ENCODE data around the gene MYO18A. TPM values are rescaled to one million over a fixed set of nuclear protein-coding genes. Genes with fewer than 3 reads are reported as not detected.

MYO18A gene
- total RNA-seq, 1 donor from 2014 or later: 11.6 TPM

DNA sequence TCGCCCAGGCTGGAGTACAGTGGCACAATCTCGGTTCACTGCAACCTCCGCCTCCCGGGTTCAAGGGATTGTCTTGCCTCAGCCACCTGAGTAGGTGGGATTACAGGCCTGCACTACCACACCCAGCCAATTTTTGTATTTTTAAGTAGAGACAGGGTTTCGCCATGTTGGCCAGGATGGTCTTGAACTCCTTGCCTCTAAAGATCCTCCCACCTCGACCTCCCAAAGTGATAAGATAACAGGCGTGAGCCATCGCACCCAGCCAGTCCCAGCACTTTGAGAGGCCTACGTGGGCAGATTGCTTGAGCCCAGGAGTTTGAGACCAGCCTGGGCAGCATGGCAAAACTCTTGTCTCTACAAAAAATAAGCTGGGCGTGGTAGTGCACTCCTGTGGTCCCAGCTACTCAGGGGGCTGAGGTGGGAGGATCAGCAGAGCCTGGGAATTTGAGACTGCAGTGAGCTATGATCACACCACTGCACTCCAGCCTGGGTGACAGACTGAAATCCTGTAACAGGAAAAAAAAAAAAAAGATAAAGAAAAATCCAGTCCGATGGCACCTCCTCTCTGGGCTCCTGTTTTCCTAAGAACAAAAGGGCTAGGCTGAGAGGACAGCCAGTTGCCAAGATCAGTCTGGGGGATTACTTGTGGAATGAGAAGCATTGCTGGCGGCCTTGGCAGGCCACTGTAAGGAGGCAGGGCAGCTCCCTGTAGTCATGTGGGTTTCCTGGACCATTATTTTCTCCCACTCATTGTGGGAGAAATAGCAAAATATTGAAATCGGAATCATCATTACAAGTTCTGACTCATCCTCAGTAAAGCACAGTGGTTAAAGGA lies 140.2 kb downstream of the MYO18A start:
- peaks cover 11% of the 10 kb centered on the region for H3K9me3 Mint-ChIP-seq
- Histone ChIP-seq H3K4me1 (peaks cover 59% of the 10 kb centered on the region), H3K27ac (no peak overlapping the region), H3K79me2 (ENCODE audit: low read depth) (no peaks in the 10 kb centered on the region), H2AFZ (replicated peaks) (no peak overlapping the region), H3F3A (ENCODE audit: low read depth) (peaks cover 78% of the 10 kb centered on the region), H3K9me3 (ENCODE audit: low read depth) (no peaks in the 10 kb centered on the region), H3K27me3 (no peaks in the 10 kb centered on the region), H3K9ac (no peak overlapping the region), H3K4me2 (peak overlapping the region; percentile 34), H4K20me1 (ENCODE audit: low read depth) (no peaks in the 10 kb centered on the region), H3K36me3 (no peaks in the 10 kb centered on the region), H3K4me3 (no peak overlapping the region)
- peaks cover 49% of the 10 kb centered on the region for H3K4me1 Mint-ChIP-seq
- peaks cover 32% of the 10 kb centered on the region for H3K27me3 Mint-ChIP-seq (ENCODE audit: insufficient read depth, low read depth)
- H3K36me3 Mint-ChIP-seq: peaks cover 3% of the 10 kb centered on the region
- H3K27ac Mint-ChIP-seq: peak overlapping the region; percentile 10
- H3K4me3 Mint-ChIP-seq: no peak overlapping the region
- DNase-seq (ENCODE audit: low spot score): peak; percentile 70
- no peak for TF ChIP-seq EZH2 (IDR thresholded peaks at IDR 0.05)
- TF ChIP-seq EZH2phosphoT487 (IDR thresholded peaks at IDR 0.05): no peak
- TF ChIP-seq, protein P1, sequence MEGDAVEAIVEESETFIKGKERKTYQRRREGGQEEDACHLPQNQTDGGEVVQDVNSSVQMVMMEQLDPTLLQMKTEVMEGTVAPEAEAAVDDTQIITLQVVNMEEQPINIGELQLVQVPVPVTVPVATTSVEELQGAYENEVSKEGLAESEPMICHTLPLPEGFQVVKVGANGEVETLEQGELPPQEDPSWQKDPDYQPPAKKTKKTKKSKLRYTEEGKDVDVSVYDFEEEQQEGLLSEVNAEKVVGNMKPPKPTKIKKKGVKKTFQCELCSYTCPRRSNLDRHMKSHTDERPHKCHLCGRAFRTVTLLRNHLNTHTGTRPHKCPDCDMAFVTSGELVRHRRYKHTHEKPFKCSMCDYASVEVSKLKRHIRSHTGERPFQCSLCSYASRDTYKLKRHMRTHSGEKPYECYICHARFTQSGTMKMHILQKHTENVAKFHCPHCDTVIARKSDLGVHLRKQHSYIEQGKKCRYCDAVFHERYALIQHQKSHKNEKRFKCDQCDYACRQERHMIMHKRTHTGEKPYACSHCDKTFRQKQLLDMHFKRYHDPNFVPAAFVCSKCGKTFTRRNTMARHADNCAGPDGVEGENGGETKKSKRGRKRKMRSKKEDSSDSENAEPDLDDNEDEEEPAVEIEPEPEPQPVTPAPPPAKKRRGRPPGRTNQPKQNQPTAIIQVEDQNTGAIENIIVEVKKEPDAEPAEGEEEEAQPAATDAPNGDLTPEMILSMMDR (IDR thresholded peaks at IDR 0.05): no peak

DNA sequence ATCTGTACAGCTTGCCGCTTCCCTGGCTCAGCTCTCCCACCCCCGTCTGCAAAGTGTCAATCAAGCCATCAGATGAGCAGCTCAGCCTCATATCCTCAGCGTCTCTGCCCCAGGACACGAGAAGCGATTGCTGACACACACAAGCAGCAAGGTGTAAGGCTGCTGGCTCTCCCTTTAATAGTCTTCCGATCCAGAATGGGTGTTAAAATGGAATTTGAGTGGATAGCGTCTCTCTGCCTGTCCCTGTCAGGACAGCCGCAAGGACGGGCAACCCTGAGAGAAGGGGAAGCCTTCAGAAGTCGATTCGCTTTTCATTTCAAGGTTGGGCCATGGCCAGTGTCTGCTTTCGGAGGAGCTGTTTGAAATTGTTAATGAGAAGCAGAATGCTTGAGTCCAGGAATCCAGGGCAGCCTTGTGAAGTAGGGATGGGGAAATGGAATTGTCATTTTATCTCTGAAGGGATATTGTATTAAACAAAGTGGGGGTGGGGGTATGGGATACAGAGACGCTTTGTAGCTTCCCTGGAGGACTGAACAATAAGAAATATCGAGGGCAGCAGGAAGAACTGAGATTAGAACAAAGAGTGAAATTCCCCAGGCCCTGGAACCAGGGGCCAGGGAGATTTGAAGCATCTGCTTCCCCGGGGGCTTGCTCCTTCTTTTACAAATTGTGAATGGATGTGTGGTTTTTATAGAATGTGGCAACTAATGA lies 142.0 kb downstream of the MYO18A start:
- no peaks in the 10 kb centered on the region for H3K27me3 ChIP-seq
- H2AFZ ChIP-seq (replicated peaks): no peak overlapping the region
- Mint-ChIP-seq H3K27me3 (ENCODE audit: insufficient read depth, low read depth) (peaks cover 25% of the 10 kb centered on the region), H3K27ac (no peak overlapping the region), H3K4me1 (peaks cover 34% of the 10 kb centered on the region), H3K9me3 (peaks cover 24% of the 10 kb centered on the region), H3K4me3 (no peak overlapping the region), H3K36me3 (peaks cover 8% of the 10 kb centered on the region)
- H3K4me2 ChIP-seq: peak overlapping the region; percentile 67
- H3F3A ChIP-seq (ENCODE audit: low read depth): peaks cover 79% of the 10 kb centered on the region
- peaks cover 54% of the 10 kb centered on the region for H3K4me1 ChIP-seq
- peaks cover 10% of the 10 kb centered on the region for H3K9me3 ChIP-seq (ENCODE audit: low read depth)
- no peak overlapping the region for H3K4me3 ChIP-seq
- no peak overlapping the region for H3K27ac ChIP-seq
- H3K36me3 ChIP-seq: no peaks in the 10 kb centered on the region
- H3K79me2 ChIP-seq (ENCODE audit: low read depth): no peaks in the 10 kb centered on the region
- DNase-seq (ENCODE audit: low spot score): peak; percentile 47
- H3K9ac ChIP-seq: no peak overlapping the region
- TF ChIP-seq, protein P1 (IDR thresholded peaks at IDR 0.05): no peak
- no peaks in the 10 kb centered on the region for H4K20me1 ChIP-seq (ENCODE audit: low read depth)

DNA sequence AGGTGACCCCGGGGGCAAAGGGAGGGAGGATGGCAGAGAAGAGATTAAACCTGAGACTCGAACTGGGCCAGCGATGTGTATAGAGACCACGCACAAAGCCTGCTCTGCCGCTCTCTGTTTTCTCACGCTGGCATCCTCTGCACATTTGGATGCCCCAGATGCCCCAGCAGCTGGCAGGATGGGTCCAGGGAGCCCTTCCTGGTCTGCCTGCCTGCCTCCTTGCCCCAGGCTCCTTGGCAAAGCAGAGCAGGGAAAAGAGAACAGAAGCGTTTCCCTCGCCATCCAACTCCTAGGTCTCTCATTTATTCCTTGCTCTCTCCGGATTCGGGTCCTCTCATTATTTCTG lies 142.5 kb downstream of the MYO18A start:
- no peak overlapping the region for H3K27ac ChIP-seq
- no peaks in the 10 kb centered on the region for H3K27me3 ChIP-seq
- peak overlapping the region; percentile 67 for H3K4me2 ChIP-seq
- H3K4me1 Mint-ChIP-seq: peaks cover 34% of the 10 kb centered on the region
- DNase-seq (ENCODE audit: low spot score): no peak
- TF ChIP-seq EZH2phosphoT487 (IDR thresholded peaks at IDR 0.05): no peak
- no peak for TF ChIP-seq EZH2 (IDR thresholded peaks at IDR 0.05)
- TF ChIP-seq, protein P1 (IDR thresholded peaks at IDR 0.05): no peak
- H3K4me3 ChIP-seq: no peak overlapping the region
- no peak overlapping the region for H3K27ac Mint-ChIP-seq
- no peaks in the 10 kb centered on the region for H3K36me3 ChIP-seq
- no peak overlapping the region for H3K9ac ChIP-seq
- peaks cover 10% of the 10 kb centered on the region for H3K9me3 ChIP-seq (ENCODE audit: low read depth)
- peaks cover 8% of the 10 kb centered on the region for H3K36me3 Mint-ChIP-seq
- H2AFZ ChIP-seq (replicated peaks): no peak overlapping the region
- peaks cover 26% of the 10 kb centered on the region for H3K9me3 Mint-ChIP-seq
- H3K4me3 Mint-ChIP-seq: no peak overlapping the region
- H3F3A ChIP-seq (ENCODE audit: low read depth): peaks cover 79% of the 10 kb centered on the region
- peaks cover 55% of the 10 kb centered on the region for H3K4me1 ChIP-seq
- H4K20me1 ChIP-seq (ENCODE audit: low read depth): no peaks in the 10 kb centered on the region
- peaks cover 29% of the 10 kb centered on the region for H3K27me3 Mint-ChIP-seq (ENCODE audit: insufficient read depth, low read depth)
- H3K79me2 ChIP-seq (ENCODE audit: low read depth): no peaks in the 10 kb centered on the region
